Loucy (cell line): ENCODE results near the gene SLC9C2.
"Not testable (repeated sequence)": the region's sequence is repeated elsewhere in the genome, so short reads cannot be mapped to it uniquely, and the experiment has no call there.

ENCODE experiments used
- H2AFZ ChIP-seq: fragments of 200-600 bp; sonication (generic); 2 replicates; pipeline ENCODE4 v1.6.0; 2016; ENCODE audit warnings: antibody characterized with exemption, mild to moderate bottlenecking, low read length, moderate library complexity
- H3F3A ChIP-seq: fragments of 200-600 bp; 2 replicates; pipeline ENCODE4 v1.6.0; 2016; ENCODE audit warnings: antibody characterized with exemption, low read depth, mild to moderate bottlenecking
- H3K27me3 ChIP-seq: fragments of 200-600 bp; sonication (generic); 2 replicates; pipeline ENCODE4 v1.6.1; 2014; ENCODE audit warnings: low read length, mild to moderate bottlenecking; ENCODE audit not compliant: insufficient read depth, poor library complexity, severe bottlenecking
- H3K36me3 ChIP-seq: fragments of 200-600 bp; sonication (generic); 2 replicates; pipeline ENCODE4 v1.6.1; 2016; ENCODE audit warnings: low read length; ENCODE audit not compliant: insufficient read depth
- H3K4me1 ChIP-seq: fragments of 200-600 bp; sonication (generic); 2 replicates; pipeline ENCODE4 v1.5.1; 2014; ENCODE audit warnings: low read length, mild to moderate bottlenecking; ENCODE audit not compliant: insufficient read depth, poor library complexity, severe bottlenecking
- H3K4me2 ChIP-seq: fragments of 200-600 bp; sonication (generic); 2 replicates; pipeline ENCODE4 v1.6.0; 2014; ENCODE audit warnings: antibody characterized with exemption, low read length, low read depth, mild to moderate bottlenecking; ENCODE audit not compliant: poor library complexity, severe bottlenecking
- H3K4me3 ChIP-seq: fragments of 200-600 bp; sonication (generic); 2 replicates; pipeline ENCODE4 v1.5.1; 2014; ENCODE audit warnings: low read length, mild to moderate bottlenecking, mixed read lengths; ENCODE audit not compliant: poor library complexity, severe bottlenecking
- H3K79me2 ChIP-seq: fragments of 200-600 bp; sonication (generic); 2 replicates; pipeline ENCODE4 v1.6.1; 2014; ENCODE audit warnings: low read length; ENCODE audit not compliant: insufficient read depth
- H3K9ac ChIP-seq: fragments of 200-600 bp; sonication (generic); 2 replicates; pipeline ENCODE4 v1.6.0; 2014; ENCODE audit warnings: mild to moderate bottlenecking, low read depth, low read length, moderate library complexity; ENCODE audit not compliant: poor library complexity, severe bottlenecking
- H3K9me2 ChIP-seq: fragments of 200-600 bp; sonication (generic); replicated peaks from 2 replicates; pipeline ENCODE4 v1.6.1; 2016; ENCODE audit warnings: low read depth, low read length, mixed read lengths
- H3K9me3 ChIP-seq: fragments of 200-600 bp; sonication (generic); 2 replicates; pipeline ENCODE4 v1.6.1; 2014; ENCODE audit warnings: mild to moderate bottlenecking, antibody characterized with exemption, low read length, low read depth; ENCODE audit not compliant: insufficient read depth
- H4K20me1 ChIP-seq: fragments of 200-600 bp; sonication (generic); 2 replicates; pipeline ENCODE4 v1.6.0; 2014; ENCODE audit warnings: antibody characterized with exemption, low read length, mild to moderate bottlenecking; ENCODE audit not compliant: insufficient read depth, poor library complexity, severe bottlenecking
- EZH2phosphoT487 ChIP-seq: fragments of 200-600 bp; IDR thresholded peaks from 2 replicates; pipeline ENCODE4 v1.6.1; 2018; ENCODE audit warnings: antibody characterized with exemption, mild to moderate bottlenecking, moderate library complexity, borderline replicate concordance
- TF ChIP-seq, protein P1 (sequence below): fragments of 200-600 bp; sonication (generic); conservative IDR thresholded peaks from 2 replicates; pipeline ENCODE4 v1.5.1; 2014; ENCODE audit warnings: mild to moderate bottlenecking, antibody characterized with exemption, low read length

Gene SLC9C2

GRCh38 chr1:173646656-173647055 is 43.8 kb upstream of the SLC9C2 start:
- Histone ChIP-seq H3K36me3 (no peaks in the 10 kb centered on the region), H3F3A (no peaks in the 10 kb centered on the region), H3K9ac (no peak overlapping the region), H2AFZ (no peak overlapping the region), H4K20me1 (no peaks in the 10 kb centered on the region), H3K9me2 (0 out of 2 replicates have a peak, but pooled peaks cover 3% of the 10 kb centered on the region), H3K4me1 (no peaks in the 10 kb centered on the region), H3K4me3 (no peak overlapping the region), H3K9me3 (no peaks in the 10 kb centered on the region), H3K27me3 (no peaks in the 10 kb centered on the region), H3K79me2 (no peaks in the 10 kb centered on the region), H3K4me2 (no peak overlapping the region)
- no peak for TF ChIP-seq EZH2phosphoT487
- TF ChIP-seq, protein P1, sequence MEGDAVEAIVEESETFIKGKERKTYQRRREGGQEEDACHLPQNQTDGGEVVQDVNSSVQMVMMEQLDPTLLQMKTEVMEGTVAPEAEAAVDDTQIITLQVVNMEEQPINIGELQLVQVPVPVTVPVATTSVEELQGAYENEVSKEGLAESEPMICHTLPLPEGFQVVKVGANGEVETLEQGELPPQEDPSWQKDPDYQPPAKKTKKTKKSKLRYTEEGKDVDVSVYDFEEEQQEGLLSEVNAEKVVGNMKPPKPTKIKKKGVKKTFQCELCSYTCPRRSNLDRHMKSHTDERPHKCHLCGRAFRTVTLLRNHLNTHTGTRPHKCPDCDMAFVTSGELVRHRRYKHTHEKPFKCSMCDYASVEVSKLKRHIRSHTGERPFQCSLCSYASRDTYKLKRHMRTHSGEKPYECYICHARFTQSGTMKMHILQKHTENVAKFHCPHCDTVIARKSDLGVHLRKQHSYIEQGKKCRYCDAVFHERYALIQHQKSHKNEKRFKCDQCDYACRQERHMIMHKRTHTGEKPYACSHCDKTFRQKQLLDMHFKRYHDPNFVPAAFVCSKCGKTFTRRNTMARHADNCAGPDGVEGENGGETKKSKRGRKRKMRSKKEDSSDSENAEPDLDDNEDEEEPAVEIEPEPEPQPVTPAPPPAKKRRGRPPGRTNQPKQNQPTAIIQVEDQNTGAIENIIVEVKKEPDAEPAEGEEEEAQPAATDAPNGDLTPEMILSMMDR: no peak

DNA sequence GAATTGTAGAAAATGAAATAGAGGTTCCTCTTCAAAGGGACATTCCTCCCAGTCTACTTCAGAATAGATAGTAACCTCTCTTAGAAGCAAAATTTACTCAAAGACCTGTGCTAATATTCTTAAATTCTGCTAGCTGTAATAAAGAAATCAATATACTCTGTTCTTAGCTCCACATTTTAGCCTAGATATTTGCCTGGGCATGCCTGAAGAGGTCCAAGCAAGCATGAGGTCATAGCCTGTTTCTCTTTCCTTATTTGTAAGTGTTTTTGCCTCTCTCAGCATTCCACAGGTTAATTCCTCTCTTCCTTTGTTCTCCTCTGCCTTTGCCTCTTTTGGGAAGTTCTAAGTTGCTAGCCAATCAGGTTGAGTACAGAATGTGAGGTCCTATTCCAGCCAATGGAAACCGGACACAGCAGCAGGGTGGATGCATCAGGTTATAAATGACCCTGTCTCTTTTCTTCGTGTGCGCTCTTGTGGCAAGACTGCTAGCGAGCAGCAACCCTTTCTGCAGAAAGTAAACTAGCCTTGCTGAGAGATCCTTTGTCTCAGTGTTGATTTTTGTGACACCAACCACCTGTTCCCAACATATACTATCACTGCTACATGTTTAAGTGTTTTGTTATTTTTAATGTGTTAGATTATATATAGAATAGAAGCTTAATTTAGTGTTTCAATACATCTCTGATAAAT is 39.7 kb upstream of the SLC9C2 start:
- H3K9ac ChIP-seq, H3K4me2 ChIP-seq, H3K9me2 ChIP-seq, H3K79me2 ChIP-seq, H3K4me1 ChIP-seq, H2AFZ ChIP-seq, H3K4me3 ChIP-seq, H3K27me3 ChIP-seq, H3K9me3 ChIP-seq, H3K36me3 ChIP-seq, H3F3A ChIP-seq, H4K20me1 ChIP-seq: not testable (repeated sequence)

DNA sequence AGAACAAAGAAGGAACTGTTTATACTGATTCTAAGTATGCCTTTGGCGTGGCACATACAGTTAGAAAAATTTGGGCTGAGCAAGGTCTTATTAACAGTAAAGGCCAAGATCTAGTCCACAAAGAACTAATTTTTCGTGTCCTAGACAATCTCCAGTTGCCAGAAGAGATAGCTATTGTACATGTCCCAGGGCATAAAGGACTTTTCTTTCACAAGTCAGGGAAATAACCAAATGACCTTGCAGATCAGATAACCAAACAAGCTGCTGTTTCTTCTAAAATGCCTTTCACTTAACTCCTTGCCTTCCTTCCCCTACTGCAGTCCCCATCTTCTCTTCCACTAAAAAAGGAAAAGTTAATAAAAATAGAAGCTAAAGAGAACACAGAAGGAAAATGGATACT is 36.2 kb upstream of the SLC9C2 start:
- no peak overlapping the region for H3K4me2 ChIP-seq
- H3K4me3 ChIP-seq: no peak overlapping the region
- H3K9ac ChIP-seq: no peak overlapping the region
- no peak for TF ChIP-seq EZH2phosphoT487
- TF ChIP-seq, protein P1: no peak
- no peak overlapping the region for H2AFZ ChIP-seq
- no peaks in the 10 kb centered on the region for H3F3A ChIP-seq
- no peaks in the 10 kb centered on the region for H3K36me3 ChIP-seq
- H3K9me3 ChIP-seq: no peaks in the 10 kb centered on the region
- H3K4me1 ChIP-seq: no peaks in the 10 kb centered on the region
- H3K79me2 ChIP-seq: no peaks in the 10 kb centered on the region
- no peaks in the 10 kb centered on the region for H3K9me2 ChIP-seq
- H4K20me1 ChIP-seq: no peaks in the 10 kb centered on the region
- no peaks in the 10 kb centered on the region for H3K27me3 ChIP-seq
